GM12878 (cell line): Measurements from ENCODE around the gene SRPX2.

Experiments
- ASH2L ChIP-seq: fragments of 300-600, 200-600 bp; sonication (generic); IDR thresholded peaks from 2 replicates; pipeline ENCODE4 v1.6.1; 2017; ENCODE audit warnings: low read depth, mild to moderate bottlenecking, borderline replicate concordance
- EP300 ChIP-seq, 2 experiments: fragments of 150-350 bp in 1 of 2; IDR thresholded peaks; 2 replicates each; pipeline ENCODE4 v1.6.1; 2011 to 2012; ENCODE audit warnings: low read depth in 2 of 2, low read length in 2 of 2, borderline replicate concordance in 1 of 2, improper control_type of control experiment in 1 of 2, inconsistent platforms in 1 of 2; ENCODE audit not compliant: control insufficient read depth in 1 of 2
- EZH2 ChIP-seq: IDR thresholded peaks from 2 replicates; pipeline ENCODE4 v1.6.1; 2012; ENCODE audit warnings: low read depth, mild to moderate bottlenecking, control low read depth, inconsistent platforms, low read length, borderline replicate concordance; ENCODE audit not compliant: control insufficient read depth
- GABPA ChIP-seq: IDR thresholded peaks from 2 replicates; pipeline ENCODE4 v1.6.1; 2014; ENCODE audit warnings: antibody characterized with exemption, low read depth, mild to moderate bottlenecking, inconsistent platforms
- HCFC1 ChIP-seq: fragments of 150-350 bp; IDR thresholded peaks from 2 replicates; pipeline ENCODE4 v1.6.1; 2014; ENCODE audit warnings: low read length
- MTA3 ChIP-seq: IDR thresholded peaks from 2 replicates; pipeline ENCODE4 v1.6.1; 2012; ENCODE audit warnings: low read length, inconsistent platforms, borderline replicate concordance
- RAD21 ChIP-seq: IDR thresholded peaks from 2 replicates; pipeline ENCODE4 v1.6.1; 2011; ENCODE audit warnings: mild to moderate bottlenecking, low read depth, low read length, moderate library complexity; ENCODE audit not compliant: insufficient read depth
- SP1 ChIP-seq: IDR thresholded peaks from one replicate; pipeline ENCODE4 v1.6.1; 2011; ENCODE audit warnings: low read depth, low read length
- TCF7 ChIP-seq: IDR thresholded peaks from 2 replicates; pipeline ENCODE4 v1.6.1; 2014; ENCODE audit warnings: antibody characterized with exemption, borderline replicate concordance
- USF2 ChIP-seq: IDR thresholded peaks from 2 replicates; pipeline ENCODE4 v1.6.1; 2011; ENCODE audit warnings: low read depth, low read length, improper control_type of control experiment, borderline replicate concordance
- TF ChIP-seq, protein P1 (sequence below), 3 experiments: IDR thresholded peaks in 2 of 3; conservative IDR thresholded peaks in 1 of 3; 2 replicates each; pipeline ENCODE4 v1.5.1; 2011; ENCODE audit warnings: low read depth in 3 of 3, low read length in 3 of 3, mild to moderate bottlenecking in 3 of 3, control low read depth in 2 of 3, moderate library complexity in 2 of 3, inconsistent platforms in 1 of 3, mixed read lengths in 1 of 3; ENCODE audit not compliant: control insufficient read depth in 2 of 3, insufficient read depth in 1 of 3; ENCODE audit errors: extremely low read depth in 1 of 3

GRCh38 chrX:100681599-100681998, 37.6 kb downstream of the SRPX2 start:
- TF ChIP-seq, protein P1, sequence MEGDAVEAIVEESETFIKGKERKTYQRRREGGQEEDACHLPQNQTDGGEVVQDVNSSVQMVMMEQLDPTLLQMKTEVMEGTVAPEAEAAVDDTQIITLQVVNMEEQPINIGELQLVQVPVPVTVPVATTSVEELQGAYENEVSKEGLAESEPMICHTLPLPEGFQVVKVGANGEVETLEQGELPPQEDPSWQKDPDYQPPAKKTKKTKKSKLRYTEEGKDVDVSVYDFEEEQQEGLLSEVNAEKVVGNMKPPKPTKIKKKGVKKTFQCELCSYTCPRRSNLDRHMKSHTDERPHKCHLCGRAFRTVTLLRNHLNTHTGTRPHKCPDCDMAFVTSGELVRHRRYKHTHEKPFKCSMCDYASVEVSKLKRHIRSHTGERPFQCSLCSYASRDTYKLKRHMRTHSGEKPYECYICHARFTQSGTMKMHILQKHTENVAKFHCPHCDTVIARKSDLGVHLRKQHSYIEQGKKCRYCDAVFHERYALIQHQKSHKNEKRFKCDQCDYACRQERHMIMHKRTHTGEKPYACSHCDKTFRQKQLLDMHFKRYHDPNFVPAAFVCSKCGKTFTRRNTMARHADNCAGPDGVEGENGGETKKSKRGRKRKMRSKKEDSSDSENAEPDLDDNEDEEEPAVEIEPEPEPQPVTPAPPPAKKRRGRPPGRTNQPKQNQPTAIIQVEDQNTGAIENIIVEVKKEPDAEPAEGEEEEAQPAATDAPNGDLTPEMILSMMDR (IDR thresholded peaks at IDR 0.05 in 2 of 3, conservative IDR thresholded peaks at IDR 0.05 in 1 of 3; ENCODE audit: control insufficient read depth in 2 of 3, extremely low read depth in 1 of 3, insufficient read depth in 1 of 3, low read depth in 3 of 3, low read length in 3 of 3) = no peak
- no peak for TF ChIP-seq TCF7
- no peak for TF ChIP-seq HCFC1
- TF ChIP-seq RAD21 = no peak
- no peak for TF ChIP-seq EP300 (IDR thresholded peaks at IDR 0.05; ENCODE audit: borderline replicate concordance in 1 of 2, control insufficient read depth in 1 of 2, low read depth in 2 of 2, low read length in 2 of 2)
- no peak for TF ChIP-seq MTA3
- no peak for TF ChIP-seq ASH2L
- no peak for TF ChIP-seq SP1
- no peak for TF ChIP-seq USF2
- TF ChIP-seq EZH2 = no peak
- no peak for TF ChIP-seq GABPA
